Endothelial cell of umbilical vein (primary cell): ENCODE results near the gene QSER1. TPM values are rescaled to one million over a fixed set of nuclear protein-coding genes. Genes with fewer than 3 reads are reported as not detected.

Experiments
- BruUV-seq: library from RNA; stranded (reverse); fragments of 400-500 nt; replicated peaks from 2 replicates; lab custom pipeline; 2021; lab: Mats Ljungman, UMichigan
- CTCF ChIA-PET: fragments of 300-600, 350-600 bp; sonication (Branson Sonifier 250); formaldehyde crosslinking; loops from one replicate; lab custom pipeline; 2021; ENCODE audit warnings: antibody characterized with exemption, inconsistent platforms; lab: Charles Lee
- POLR2A ChIA-PET: fragments of 300-600, 350-600 bp; sonication (Branson Sonifier 250); formaldehyde crosslinking; loops from one replicate; lab custom pipeline; 2021; ENCODE audit warnings: antibody characterized with exemption, inconsistent platforms; lab: Charles Lee
- DNase-seq: peaks from one replicate; pipeline ENCODE4 v3.0.0-alpha.2; 2011; ENCODE audit warnings: low read depth, low spot score
- FAIRE-seq: peaks from 2 replicates; lab custom pipeline; 2011; peaks lifted over from hg19 to GRCh38; lab: Jason Lieb, UNC
- H2AFZ ChIP-seq: 2 replicates; pipeline ENCODE4 v1.6.0; 2012; ENCODE audit warnings: low read depth, low read length, control low read depth, inconsistent platforms
- H3K27ac ChIP-seq: 2 replicates; pipeline ENCODE4 v1.5.1; 2011; ENCODE audit warnings: low read depth, mild to moderate bottlenecking, control low read depth, low read length, moderate library complexity; ENCODE audit not compliant: insufficient read depth
- H3K27me3 ChIP-seq, 2 experiments: 2 replicates each; pipeline versions ENCODE4 v1.6.0 to v1.6.1; 2011; ENCODE audit warnings: low read length in 2 of 2, mixed read lengths in 1 of 2; ENCODE audit not compliant: control insufficient read depth in 2 of 2, insufficient read depth in 2 of 2
- H3K36me3 ChIP-seq, 2 experiments: 2 replicates in 1 of 2; 3 replicates in 1 of 2; pipeline ENCODE4 v1.5.1; 2011; ENCODE audit warnings: low read length in 2 of 2, mild to moderate bottlenecking in 1 of 2, moderate library complexity in 1 of 2; ENCODE audit not compliant: control insufficient read depth in 2 of 2, insufficient read depth in 2 of 2; ENCODE audit errors: extremely low read depth in 1 of 2
- H3K4me1 ChIP-seq: 3 replicates; pipeline ENCODE4 v1.5.1; 2011; ENCODE audit warnings: mild to moderate bottlenecking, low read length; ENCODE audit not compliant: control insufficient read depth, insufficient read depth; ENCODE audit errors: extremely low read depth
- H3K4me2 ChIP-seq: 2 replicates; pipeline ENCODE4 v1.6.1; 2011; ENCODE audit warnings: low read length, control low read depth, mixed read lengths; ENCODE audit not compliant: insufficient read depth
- H3K4me3 ChIP-seq, 3 experiments: fragments of 200-600 bp in 1 of 3; sonication (generic), shearing (Covaris generic) in 1 of 3; replicated peaks in 1 of 3; 2 replicates each; pipeline ENCODE4 v1.5.1; 2011 to 2016; ENCODE audit warnings: control low read depth in 3 of 3, low read length in 3 of 3, mild to moderate bottlenecking in 2 of 3, inconsistent platforms in 1 of 3, low read depth in 1 of 3, moderate library complexity in 1 of 3; ENCODE audit not compliant: insufficient read depth in 1 of 3
- H3K79me2 ChIP-seq: 2 replicates; pipeline ENCODE4 v1.6.0; 2012; ENCODE audit warnings: low read length, inconsistent platforms; ENCODE audit not compliant: control insufficient read depth, insufficient read depth
- H3K9ac ChIP-seq: replicated peaks from 2 replicates; pipeline ENCODE3; 2011; ENCODE audit warnings: low read length, control low read depth; ENCODE audit not compliant: insufficient read depth; ENCODE audit errors: extremely low read depth
- H3K9me1 ChIP-seq: replicated peaks from 3 replicates; pipeline ENCODE4 v1.6.0; 2011; ENCODE audit warnings: mild to moderate bottlenecking, low read length; ENCODE audit not compliant: control insufficient read depth, insufficient read depth; ENCODE audit errors: extremely low read depth
- H3K9me3 ChIP-seq: replicated peaks from 2 replicates; pipeline ENCODE4 v1.5.1; 2012; ENCODE audit warnings: low read length, inconsistent platforms; ENCODE audit not compliant: control insufficient read depth, insufficient read depth
- H4K20me1 ChIP-seq: replicated peaks from 2 replicates; pipeline ENCODE3; 2011; ENCODE audit warnings: mild to moderate bottlenecking, low read length; ENCODE audit not compliant: control insufficient read depth, insufficient read depth; ENCODE audit errors: extremely low read depth
- CTCF ChIP-seq, 2 donors: IDR thresholded peaks; 1 replicate in 1 of 2; 2 replicates in 1 of 2; pipeline ENCODE4 v1.5.1; 2011; ENCODE audit warnings: low read length in 2 of 2, mild to moderate bottlenecking in 2 of 2, moderate library complexity in 2 of 2, control low read depth in 1 of 2, inconsistent platforms in 1 of 2, low read depth in 1 of 2; ENCODE audit not compliant: insufficient read depth in 1 of 2; ENCODE audit errors: extremely low read depth in 1 of 2
- EZH2 ChIP-seq: IDR thresholded peaks from 2 replicates; pipeline ENCODE4 v1.6.1; 2012; ENCODE audit warnings: borderline replicate concordance, low read depth, mild to moderate bottlenecking, moderate library complexity, low read length, inconsistent platforms; ENCODE audit not compliant: severe bottlenecking
- FOS ChIP-seq: IDR thresholded peaks from 2 replicates; pipeline ENCODE4 v1.6.1; 2011; ENCODE audit warnings: mild to moderate bottlenecking, low read length, moderate library complexity, borderline replicate concordance; ENCODE audit not compliant: insufficient read depth
- GATA2 ChIP-seq: IDR thresholded peaks from 2 replicates; pipeline ENCODE4 v1.7.0; 2011; ENCODE audit warnings: low read depth, mild to moderate bottlenecking, moderate library complexity, mixed read lengths, low read length; ENCODE audit not compliant: insufficient read length, insufficient read depth
- JUN ChIP-seq: IDR thresholded peaks from 2 replicates; pipeline ENCODE4 v1.6.1; 2011; ENCODE audit warnings: borderline replicate concordance, low read depth; ENCODE audit not compliant: insufficient read length, insufficient read depth
- MAX ChIP-seq: IDR thresholded peaks from 2 replicates; pipeline ENCODE4 v1.6.1; 2011; ENCODE audit not compliant: insufficient read depth, insufficient read length
- MYC ChIP-seq: IDR thresholded peaks from one replicate; pipeline ENCODE4 v1.6.1; 2011; ENCODE audit warnings: mild to moderate bottlenecking, low read depth, low read length
- POLR2A ChIP-seq: IDR thresholded peaks from 2 replicates; pipeline ENCODE4 v1.6.1; 2012; ENCODE audit warnings: low read depth, mild to moderate bottlenecking, control low read depth, low read length
- POLR2AphosphoS5 ChIP-seq: IDR thresholded peaks from 2 replicates; pipeline ENCODE4 v1.6.1; 2012; ENCODE audit warnings: low read depth, mild to moderate bottlenecking, control low read depth, low read length, moderate library complexity; ENCODE audit not compliant: insufficient read depth
- dilution Hi-C: fragments of 300-500 bp; cut with MboI; formaldehyde crosslinking; loops from one replicate; pipeline ENCODE4 v1.15.0; 2019; ENCODE audit warnings: low sequenced_read_pairs; ENCODE audit not compliant: extremely low pct_ligation_motif_present
- intact Hi-C: fragments of 100-400 bp; cut with micrococcal nuclease; formaldehyde crosslinking; loops from one replicate; pipeline ENCODE4 v1.10.0; 2022
- polyA plus RNA-seq, 4 experiments: library from polyadenylated mRNA; depleted of rRNA in 3 of 4; stranded (reverse) in 3 of 4; unstranded in 1 of 4; fragments of >200 nt; gene quantifications; 2 replicates each; pipeline versions ENCODE4 v1.2.1 to v1.2.3, GENCODE V29; 2011 to 2012; ENCODE audit warnings: missing spikeins in 1 of 4
- total RNA-seq: library from RNA; stranded (reverse); gene quantifications from 2 replicates; pipeline ENCODE4 v1.2.3, GENCODE V29; 2021

Gene QSER1
- total and polyA plus RNA-seq, 2 donors (not counting 3 experiments of a cell fraction or from before 2014, with no cell fraction given) = 5.5 to 36.6 TPM

- intact Hi-C loops (no loop called here), dilution Hi-C loops (no loop called here)
- no peak overlapping the region for H3K4me2 ChIP-seq
- H3K9ac ChIP-seq = no peak overlapping the region
- no peaks in the 10 kb centered on the region for H3K79me2 ChIP-seq
- H2AFZ ChIP-seq = no peak overlapping the region
- ChIA-PET CTCF (interaction anchor here (0.8 kb wide), 2 partner anchors 8 to 41 kb away, joined by 3 to 4 read pairs; no protein-coding TSS in a partner anchor), POLR2A (no interaction called here)
- H3K4me1 ChIP-seq = no peaks in the 10 kb centered on the region
- no peaks in the 10 kb centered on the region for H3K36me3 ChIP-seq
- no peaks in the 10 kb centered on the region for H4K20me1 ChIP-seq
- FAIRE-seq = no peak
- BruUV-seq = no TSS peak
- H3K9me3 ChIP-seq = no peaks in the 10 kb centered on the region
- H3K9me1 ChIP-seq = no peaks in the 10 kb centered on the region
- no peak overlapping the region for H3K27ac ChIP-seq
- TF ChIP-seq POLR2A (no peak), GATA2 (no peak), MYC (no peak), MAX (no peak), FOS (no peak), EZH2 (no peak), JUN (no peak), CTCF (IDR thresholded peaks at IDR 0.05; ENCODE audit: extremely low read depth in 1 of 2, insufficient read depth in 1 of 2, low read depth in 1 of 2, low read length in 2 of 2) (no peak), POLR2AphosphoS5 (no peak)
- peaks cover 2 to 6% of the 10 kb centered on the region in 2 experiments for H3K27me3 ChIP-seq
- no peak overlapping the region for H3K4me3 ChIP-seq
- DNase-seq = no peak
Measured at GRCh38 chr11:32849761-32850160, 42.9 kb upstream of the QSER1 start.
